Measurements from ENCODE around the gene IAH1. TPM values are rescaled to one million over a fixed set of nuclear protein-coding genes. Genes with fewer than 3 reads are reported as not detected.

The IAH1 gene
- total and polyA plus RNA-seq, 2 donors (not counting 1 experiment from before 2014, with no cell fraction given) = 92.5 to 127 TPM

DNA sequence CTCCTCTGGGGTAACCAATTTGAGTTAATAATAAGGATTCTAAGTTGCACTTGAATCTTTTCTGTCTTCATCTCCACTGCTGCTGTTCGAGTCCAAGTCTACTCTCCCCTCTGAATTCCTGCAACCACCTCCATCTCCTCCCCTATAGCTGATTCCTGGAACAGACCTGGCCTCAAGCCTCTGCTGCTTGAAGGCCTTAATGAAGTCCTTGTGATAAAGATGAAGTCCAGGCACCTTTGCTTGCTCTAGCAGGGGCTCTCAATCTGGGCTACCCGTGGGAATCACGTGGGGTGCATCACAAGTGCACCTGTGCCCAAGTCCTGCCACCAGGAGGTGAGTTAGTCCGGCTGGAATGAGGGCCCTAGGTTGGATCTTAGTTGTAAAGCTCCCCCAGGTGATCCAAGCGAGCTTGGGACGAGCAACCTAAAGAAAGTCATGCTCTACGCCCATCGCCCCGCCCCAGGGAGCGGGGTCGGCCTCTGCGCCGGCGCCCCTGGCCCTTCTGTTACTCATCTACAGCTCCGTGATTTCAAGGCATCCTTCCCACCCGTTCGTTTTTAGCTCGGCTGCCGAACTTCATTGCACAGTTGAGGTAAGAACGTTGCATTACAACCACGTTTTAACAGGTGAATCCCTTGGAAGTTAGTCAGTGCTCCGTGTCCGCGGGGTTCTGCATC is 905 bp upstream of the IAH1 start:
- no peaks in the 10 kb centered on the region for H3K9me3 ChIP-seq (ENCODE audit: control insufficient read depth, insufficient read depth, low read depth, low read length)
- no peak overlapping the region for H3K9ac ChIP-seq (ENCODE audit: insufficient read depth, low read length)
- H3K36me3 ChIP-seq (ENCODE audit: control insufficient read depth, insufficient read depth, low read length) = peaks cover 7% of the 10 kb centered on the region
- H2AFZ ChIP-seq (ENCODE audit: low read length) = peak overlapping the region; percentile 75
- peak overlapping the region in 2 of 4 experiments; percentile 56 to 86 for H3K4me3 ChIP-seq (replicated peaks in 1 of 4; ENCODE audit: control extremely low read depth in 1 of 4, insufficient read depth in 1 of 4, low read depth in 3 of 4, low read length in 4 of 4)
- H3K27me3 ChIP-seq (ENCODE audit: control insufficient read depth, insufficient read depth, low read length) = no peaks in the 10 kb centered on the region
- H3K79me2 ChIP-seq (ENCODE audit: control insufficient read depth, insufficient read depth, low read length) = peaks cover 23% of the 10 kb centered on the region
- H3K27ac ChIP-seq (ENCODE audit: insufficient read depth, low read length) = peak overlapping the region; percentile 91
- H4K20me1 ChIP-seq (ENCODE audit: control insufficient read depth, extremely low read depth, insufficient read depth, low read length) = no peaks in the 10 kb centered on the region
- DNase-seq (ENCODE audit: low read depth in 2 of 2) = no peak
- peaks cover 5% of the 10 kb centered on the region for H3K4me1 ChIP-seq (ENCODE audit: control insufficient read depth, extremely low read depth, insufficient read depth, low read length)
- TF ChIP-seq CTCF (conservative IDR thresholded peaks at IDR 0.05 in 1 of 2, IDR thresholded peaks at IDR 0.05 in 1 of 2; ENCODE audit: low read depth in 1 of 2, low read length in 2 of 2) (no peak), EZH2 (IDR thresholded peaks at IDR 0.05; ENCODE audit: low read length, missing control alignments) (no peak)
- peak overlapping the region; percentile 89 for H3K4me2 ChIP-seq (ENCODE audit: extremely low read depth, insufficient read depth, low read length)

DNA sequence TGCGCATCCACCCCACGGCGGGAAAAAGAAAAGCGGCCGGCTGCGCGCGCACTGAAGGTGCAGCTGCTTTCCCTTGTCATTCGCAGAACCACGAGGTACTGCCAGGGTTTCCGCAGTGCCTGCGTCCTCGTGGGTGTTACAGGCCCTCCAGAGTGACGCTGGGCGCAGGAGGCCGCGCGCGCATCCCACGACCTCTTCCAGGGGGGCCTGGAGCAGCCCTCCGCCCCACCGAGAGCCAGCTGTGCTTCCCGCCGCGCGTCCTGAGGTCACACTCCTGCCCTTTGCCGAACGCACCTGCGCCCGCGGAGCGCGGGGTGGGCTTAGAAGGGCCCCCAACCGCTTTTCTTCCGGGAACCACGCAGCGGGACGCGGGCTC is 378 bp upstream of the IAH1 start:
- Histone ChIP-seq H3K27ac (ENCODE audit: insufficient read depth, low read length) (peak overlapping the region; percentile 91), H3K9me3 (ENCODE audit: control insufficient read depth, insufficient read depth, low read depth, low read length) (no peaks in the 10 kb centered on the region), H3K4me3 (replicated peaks in 1 of 4; ENCODE audit: control extremely low read depth in 1 of 4, insufficient read depth in 1 of 4, low read depth in 3 of 4, low read length in 4 of 4) (peak overlapping the region; percentile 56 to 86 (median 76)), H3K4me2 (ENCODE audit: extremely low read depth, insufficient read depth, low read length) (peak overlapping the region; percentile 89), H3K36me3 (ENCODE audit: control insufficient read depth, insufficient read depth, low read length) (peaks cover 7% of the 10 kb centered on the region), H3K79me2 (ENCODE audit: control insufficient read depth, insufficient read depth, low read length) (peaks cover 27% of the 10 kb centered on the region), H3K4me1 (ENCODE audit: control insufficient read depth, extremely low read depth, insufficient read depth, low read length) (peaks cover 5% of the 10 kb centered on the region), H4K20me1 (ENCODE audit: control insufficient read depth, extremely low read depth, insufficient read depth, low read length) (no peaks in the 10 kb centered on the region), H3K9ac (ENCODE audit: insufficient read depth, low read length) (peak overlapping the region; percentile 92), H3K27me3 (ENCODE audit: control insufficient read depth, insufficient read depth, low read length) (no peaks in the 10 kb centered on the region), H2AFZ (ENCODE audit: low read length) (peak overlapping the region; percentile 75)
- TF ChIP-seq EZH2 (IDR thresholded peaks at IDR 0.05; ENCODE audit: low read length, missing control alignments) = no peak
- TF ChIP-seq CTCF (conservative IDR thresholded peaks at IDR 0.05 in 1 of 2, IDR thresholded peaks at IDR 0.05 in 1 of 2; ENCODE audit: low read depth in 1 of 2, low read length in 2 of 2) = no peak
- DNase-seq (ENCODE audit: low read depth in 2 of 2) = peak in 1 of 2 donors; percentile 32

DNA sequence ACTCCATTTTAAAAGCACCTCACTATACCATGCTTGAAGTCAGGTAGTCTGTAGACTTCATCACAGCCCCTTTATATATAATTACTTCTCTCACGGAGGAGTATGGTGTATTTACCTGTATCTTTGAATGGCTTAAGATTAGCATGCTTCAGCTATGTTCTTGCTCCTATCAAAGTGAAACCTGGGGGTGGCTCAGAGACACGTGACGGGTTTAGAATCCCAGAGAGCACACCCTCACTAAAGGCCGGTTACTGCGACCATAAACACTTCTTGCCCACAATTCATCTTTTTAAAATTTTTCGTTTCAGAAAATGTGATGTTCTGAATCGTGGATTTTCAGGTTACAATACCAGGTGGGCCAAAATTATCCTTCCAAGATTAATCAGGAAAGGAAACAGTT is 3.6 kb downstream of the IAH1 start:
- Histone ChIP-seq H3K4me1 (ENCODE audit: control insufficient read depth, extremely low read depth, insufficient read depth, low read length) (peaks cover 5% of the 10 kb centered on the region), H3K27ac (ENCODE audit: insufficient read depth, low read length) (no peak overlapping the region), H4K20me1 (ENCODE audit: control insufficient read depth, extremely low read depth, insufficient read depth, low read length) (no peaks in the 10 kb centered on the region), H3K36me3 (ENCODE audit: control insufficient read depth, insufficient read depth, low read length) (peaks cover 15% of the 10 kb centered on the region), H3K79me2 (ENCODE audit: control insufficient read depth, insufficient read depth, low read length) (peaks cover 27% of the 10 kb centered on the region), H3K4me3 (replicated peaks in 1 of 4; ENCODE audit: control extremely low read depth in 1 of 4, insufficient read depth in 1 of 4, low read depth in 3 of 4, low read length in 4 of 4) (no peak overlapping the region), H2AFZ (ENCODE audit: low read length) (no peak overlapping the region), H3K27me3 (ENCODE audit: control insufficient read depth, insufficient read depth, low read length) (no peaks in the 10 kb centered on the region), H3K9ac (ENCODE audit: insufficient read depth, low read length) (no peak overlapping the region), H3K9me3 (ENCODE audit: control insufficient read depth, insufficient read depth, low read depth, low read length) (no peaks in the 10 kb centered on the region), H3K4me2 (ENCODE audit: extremely low read depth, insufficient read depth, low read length) (no peak overlapping the region)
- DNase-seq (ENCODE audit: low read depth in 2 of 2) = no peak
- TF ChIP-seq CTCF (conservative IDR thresholded peaks at IDR 0.05 in 1 of 2, IDR thresholded peaks at IDR 0.05 in 1 of 2; ENCODE audit: low read depth in 1 of 2, low read length in 2 of 2) = no peak
- TF ChIP-seq EZH2 (IDR thresholded peaks at IDR 0.05; ENCODE audit: low read length, missing control alignments) = no peak
